ENCODE data around the gene AOAH. TPM values are rescaled to one million over a fixed set of nuclear protein-coding genes. Genes with fewer than 3 reads are reported as not detected.

The AOAH gene
- total and polyA plus RNA-seq, 9 of the 15 experiments (the other 6 are each of a cell fraction or from before 2014, with no cell fraction given), result not detected

- Histone ChIP-seq H3K79me2 (ENCODE audit: control insufficient read depth, insufficient read depth, low read length) (no peaks in the 10 kb centered on the region), H3K4me2 (ENCODE audit: insufficient read depth, low read length) (no peak overlapping the region), H3K9me3 (replicated peaks; ENCODE audit: control insufficient read depth, insufficient read depth, low read depth, low read length) (no peaks in the 10 kb centered on the region), H3K4me1 (replicated peaks in 1 of 2; ENCODE audit: control insufficient read depth in 2 of 2, insufficient read depth in 2 of 2, low read length in 2 of 2) (no peaks in the 10 kb centered on the region), H3K36me3 (ENCODE audit: control insufficient read depth, insufficient read depth, low read length) (no peaks in the 10 kb centered on the region), H3K27me3 (ENCODE audit: control insufficient read depth in 2 of 2, insufficient read depth in 2 of 2, low read length in 2 of 2) (peaks cover 2 to 22% of the 10 kb centered on the region in 2 experiments; a peak in 4 of 5 replicates), H2AFZ (ENCODE audit: low read depth, low read length) (no peak overlapping the region), H3K9ac (ENCODE audit: insufficient read depth in 1 of 2, low read depth in 2 of 2, low read length in 2 of 2) (no peak overlapping the region), H3K9me1 (ENCODE audit: control insufficient read depth, insufficient read depth, low read length) (no peaks in the 10 kb centered on the region), H3K27ac (ENCODE audit: extremely low read depth, low read depth, low read length) (no peak overlapping the region), H4K20me1 (replicated peaks; ENCODE audit: control insufficient read depth, insufficient read depth, low read length) (no peaks in the 10 kb centered on the region), H3K4me3 (no peak overlapping the region)
- ATAC-seq (no peak), DNase-seq (ENCODE audit: extremely low read depth in 1 of 4, low spot score in 3 of 4) (no peak), FAIRE-seq (no peak)
- intact Hi-C loops (cut with micrococcal nuclease) (no loop called here), in situ Hi-C loops (cut with MboI) (no loop called here)
- no TSS peak for BruUV-seq (replicated peaks)
- POLR2A ChIA-PET, result no interaction called here
- CTCF ChIA-PET (ENCODE audit: low intra/inter-chr PET ratio), result no interaction called here
- 0% methylated on average over 1 of the region's 1 CpG for WGBS (ENCODE audit: insufficient coverage, low coverage, missing lambda C conversion rate)
- no peak for TF ChIP-seq POLR2AphosphoS5 (IDR thresholded peaks at IDR 0.05; ENCODE audit: control insufficient read depth, insufficient read depth, low read depth, low read length)
- no peak for TF ChIP-seq CBFB (CRISPR knock-in tag; IDR thresholded peaks at IDR 0.05)
- no peak for TF ChIP-seq ZKSCAN3 (CRISPR knock-in tag; IDR thresholded peaks at IDR 0.05)
- no peak for TF ChIP-seq BCL6 (CRISPR knock-in tag; IDR thresholded peaks at IDR 0.05)
- TF ChIP-seq KDM1A (IDR thresholded peaks at IDR 0.05), result no peak
- no peak for TF ChIP-seq HNRNPH1 (optimal IDR thresholded peaks at IDR 0.05; ENCODE audit: low read depth, low read length)
- no peak for TF ChIP-seq TSHZ1 (CRISPR knock-in tag; IDR thresholded peaks at IDR 0.05)
- TF ChIP-seq CBFA2T2 (conservative IDR thresholded peaks at IDR 0.05), result no peak
- no peak for TF ChIP-seq BRF2 (IDR thresholded peaks at IDR 0.05; ENCODE audit: borderline replicate concordance, insufficient read depth, insufficient read length)
Measured at GRCh38 chr7:36623247-36623646, 101.0 kb downstream of the AOAH start.
